Aorta (tissue), 5 donors: Measurements from ENCODE around the gene GK. TPM values are rescaled to one million over a fixed set of nuclear protein-coding genes. Genes with fewer than 3 reads are reported as not detected.

ENCODE experiments used
- ATAC-seq: fragments of 200-7000 bp; cut with Tn5 transposase; one replicate; pipeline ENCODE4 v1.9.1; 2022; ENCODE audit warnings: moderate library complexity; ENCODE audit not compliant: low FRiP score
- DNase-seq, 2 donors: peaks; one replicate each; pipeline ENCODE4 v3.0.0-alpha.2; 2020
- H3K27ac ChIP-seq, 2 donors: one replicate each; pipeline ENCODE4 v1.5.1; 2013; ENCODE audit warnings: low read length in 2 of 2, mild to moderate bottlenecking in 2 of 2, moderate library complexity in 2 of 2, control low read depth in 1 of 2, inconsistent platforms in 1 of 2, low read depth in 1 of 2
- H3K27me3 ChIP-seq, 2 donors: one replicate each; pipeline ENCODE4 v1.6.1; 2013; ENCODE audit warnings: control low read depth in 1 of 2, low read length in 1 of 2, mild to moderate bottlenecking in 1 of 2, moderate library complexity in 1 of 2; ENCODE audit not compliant: insufficient read depth in 2 of 2, control insufficient read depth in 1 of 2
- H3K36me3 ChIP-seq, 2 donors: one replicate each; pipeline ENCODE4 v1.6.1; 2013; ENCODE audit warnings: control low read depth in 1 of 2, low read length in 1 of 2, mild to moderate bottlenecking in 1 of 2; ENCODE audit not compliant: insufficient read depth in 2 of 2, control insufficient read depth in 1 of 2
- H3K4me1 ChIP-seq, 2 donors: one replicate each; pipeline ENCODE4 v1.6.1; 2013; ENCODE audit warnings: low read length in 2 of 2, control low read depth in 1 of 2, mild to moderate bottlenecking in 1 of 2, moderate library complexity in 1 of 2; ENCODE audit not compliant: insufficient read depth in 2 of 2, control insufficient read depth in 1 of 2
- H3K4me3 ChIP-seq, 2 donors: one replicate each; pipeline ENCODE4 v1.5.1; 2013; ENCODE audit warnings: low read length in 2 of 2, control low read depth in 1 of 2, mild to moderate bottlenecking in 1 of 2
- H3K9me3 ChIP-seq: one replicate; pipeline ENCODE4 v1.6.1; 2013; ENCODE audit warnings: mild to moderate bottlenecking, low read length; ENCODE audit not compliant: control insufficient read depth
- WGBS, 2 donors: extraction: QIAGEN DNeasy Blood & Tissue Kit; methylation state at CpG; one replicate each; pipeline ENCODE4 v1.1.7; 2013; 5-methylcytosine and 5-hydroxymethylcytosine counted together
- intact Hi-C, 2 donors: fragments of 100-400 bp; cut with DNase I; formaldehyde crosslinking; loops; one replicate each; pipeline versions ENCODE4 v1.14.2 to v1.15.0; 2022
- long read RNA-seq, 2 donors: library from polyadenylated mRNA; unstranded; transcript quantifications; one replicate each; pipeline ENCODE4 v2.0.0, GENCODE V29; 2020 to 2021
- polyA plus RNA-seq, 2 donors: library from polyadenylated mRNA; stranded (reverse); fragments of 200-250 nt; gene quantifications; one replicate each; pipeline ENCODE4 v1.2.3, GENCODE V29; 2013
- total RNA-seq, 2 donors: library from RNA; stranded (reverse); fragmentation: NEBNext Ultra II Directional; extraction: Animal tissue kit (Norgen Biotek cat#: 25700); gene quantifications; one replicate each; pipeline ENCODE4 v1.2.1, GENCODE V29; 2021
- donor health status: healthy with polysubstance abuse.
- donor health status: Bipolar disorder and iron deficiency.
- donor health status: DM: no; HTN: no; CAD: no.
- donor health status: DM: no; HTN: no; CAD: no.
- donor health status: DM: yes; HTN: yes; CAD: no.

The GK gene
- total RNA-seq (10 to 100 TPM; 13.2 to 14.2 TPM), polyA plus RNA-seq (10 to 100 TPM in 1 of 2 donors, 1 to 10 TPM in 1; 2.5 to 14.3 TPM)
- long read RNA-seq, donor 1, transcript GK-204 (19 exons, 2,063 nt): major isoform, 5 of 21 reads
- long read RNA-seq, donor 1, partial matches to known transcripts: 4 of 21 reads
- long read RNA-seq, donor 1, other reads (novel, unspliced or antisense): 9 of 21 reads
- long read RNA-seq, donor 2, partial matches to known transcripts: 1 of 10 reads
- long read RNA-seq, donor 2, other reads (novel, unspliced or antisense): 6 of 10 reads

DNA sequence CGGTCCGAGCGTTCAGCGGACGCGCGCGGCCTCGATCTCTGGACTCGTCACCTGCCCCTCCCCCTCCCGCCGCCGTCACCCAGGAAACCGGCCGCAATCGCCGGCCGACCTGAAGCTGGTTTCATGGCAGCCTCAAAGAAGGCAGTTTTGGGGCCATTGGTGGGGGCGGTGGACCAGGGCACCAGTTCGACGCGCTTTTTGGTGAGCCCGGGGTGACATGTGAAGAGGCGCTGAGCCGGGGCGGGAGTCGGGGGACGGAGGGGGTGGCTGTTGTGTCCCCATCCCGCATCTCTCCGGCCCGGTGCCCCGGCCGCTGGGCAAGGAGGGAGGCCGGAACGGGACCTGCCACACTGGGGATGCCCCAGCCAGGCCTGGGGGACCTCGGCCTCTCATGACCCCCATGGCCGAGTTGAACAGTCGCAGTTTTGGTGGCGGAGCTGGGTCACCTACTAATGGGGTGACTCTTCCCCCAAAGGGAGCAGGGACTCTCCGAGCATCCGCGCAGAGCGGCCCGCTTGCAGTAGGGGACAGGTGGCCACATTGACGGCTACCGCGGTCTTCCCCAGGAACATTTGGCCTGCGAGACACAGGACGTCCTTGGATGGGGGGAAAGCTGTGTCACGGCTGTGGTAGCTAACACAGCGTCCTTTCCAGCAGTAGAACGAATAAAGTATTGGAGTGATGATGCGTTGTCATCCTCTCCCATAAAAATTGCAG is at the start of gene GK:
GK (plus strand) TSS at position 9 of the 717 bp plus-strand sequence; CDS start at position 124, 115 bp downstream.
- Histone ChIP-seq H3K4me3 (peak within 1 kb of the TSS; percentile 10 to 82), H3K36me3 (no peaks in the 10 kb centered on the region), H3K27me3 (no peaks in the 10 kb centered on the region), H3K27ac (peak within 1 kb of the TSS in 1 of 2 donors; percentile 1), H3K9me3 (no peaks in the 10 kb centered on the region), H3K4me1 (no peaks in the 10 kb centered on the region)
- DNase-seq (peak in 1 of 2 donors; percentile 58), ATAC-seq (peak; percentile 4)
- intact Hi-C loops: no loop called here
- 1 to 30% methylated on average over 46 to 53 of the region's 53 CpGs for WGBS, 2 donors

DNA sequence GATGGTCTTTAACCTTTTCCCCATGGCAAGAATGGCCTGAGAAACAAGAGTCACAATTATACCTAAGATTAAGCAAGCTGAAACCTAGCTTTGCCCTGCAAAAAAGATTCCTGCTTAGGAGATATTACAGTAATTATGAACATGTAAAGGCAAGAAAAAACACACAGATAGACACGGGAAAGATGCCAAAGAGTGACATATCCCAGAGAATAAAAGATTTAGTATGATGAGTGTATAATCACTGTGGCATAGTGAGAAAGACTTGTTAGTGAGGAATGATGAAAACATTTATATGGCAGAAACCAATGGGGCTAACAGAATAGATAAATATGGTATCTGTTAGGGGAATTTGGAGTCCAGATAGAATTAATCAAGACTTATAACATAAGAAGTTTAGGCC is 46.1 kb upstream of the GK start:
- Histone ChIP-seq H3K27ac (no peak overlapping the region), H3K36me3 (no peaks in the 10 kb centered on the region), H3K4me3 (no peak overlapping the region), H3K9me3 (no peaks in the 10 kb centered on the region), H3K4me1 (no peaks in the 10 kb centered on the region), H3K27me3 (no peaks in the 10 kb centered on the region)
- intact Hi-C loops: no loop called here
- 30 to 38% methylated on average over 1 of the region's 1 CpG for WGBS, 2 donors
- ATAC-seq: no peak
- DNase-seq: no peak

DNA sequence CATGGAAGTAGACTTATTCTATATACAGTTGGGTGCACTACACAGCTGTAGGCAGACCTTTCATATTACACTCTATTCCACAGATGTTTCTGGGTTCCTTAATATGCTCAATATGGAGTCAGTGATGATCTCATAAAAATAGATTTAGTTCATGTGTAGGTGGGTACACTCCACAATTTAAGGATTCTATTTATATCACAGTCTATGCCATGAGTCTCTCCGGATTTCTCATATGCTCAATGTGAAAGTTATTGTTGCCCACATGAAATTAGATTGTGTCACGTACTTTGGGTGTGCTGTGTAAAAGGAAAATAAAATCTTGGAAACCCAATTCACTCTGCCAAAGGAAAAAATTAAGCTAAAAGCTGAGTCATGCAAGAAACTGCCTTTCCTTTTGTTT is 43.2 kb upstream of the GK start:
- ATAC-seq: no peak
- no peaks in the 10 kb centered on the region for H3K36me3 ChIP-seq
- intact Hi-C loops: no loop called here
- WGBS, 2 donors: 5 to 18% methylated on average over 2 of the region's 2 CpGs
- H3K27ac ChIP-seq: no peak overlapping the region
- no peak for DNase-seq
- H3K9me3 ChIP-seq: no peaks in the 10 kb centered on the region
- H3K4me3 ChIP-seq: no peak overlapping the region
- no peaks in the 10 kb centered on the region for H3K27me3 ChIP-seq
- H3K4me1 ChIP-seq: no peaks in the 10 kb centered on the region

DNA sequence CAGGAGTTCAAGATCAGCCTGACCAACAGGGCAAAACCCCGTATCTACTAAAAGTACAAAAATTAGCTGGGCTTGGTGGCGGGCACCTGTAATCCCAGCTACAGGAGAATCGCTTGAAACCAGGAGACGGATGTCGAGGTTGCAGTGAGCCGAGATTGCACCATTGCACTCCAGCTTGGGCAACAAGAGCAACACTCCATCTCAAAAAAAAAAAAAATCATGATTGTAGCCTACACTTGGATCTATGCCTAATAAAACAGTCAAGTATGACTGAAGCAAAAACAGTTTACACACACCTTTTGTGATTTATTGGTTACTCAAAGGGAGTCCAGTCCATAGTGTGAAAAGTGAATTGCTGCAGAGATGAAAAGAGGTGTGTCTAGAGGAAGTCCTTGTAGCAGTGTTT is 41.0 kb upstream of the GK start:
- intact Hi-C loops: no loop called here
- WGBS, 2 donors: 89 to 93% methylated on average over 6 of the region's 6 CpGs
- no peak overlapping the region for H3K4me3 ChIP-seq
- no peak for DNase-seq
- no peaks in the 10 kb centered on the region for H3K9me3 ChIP-seq
- no peaks in the 10 kb centered on the region for H3K36me3 ChIP-seq
- H3K27me3 ChIP-seq: no peaks in the 10 kb centered on the region
- no peak for ATAC-seq
- H3K27ac ChIP-seq: no peak overlapping the region
- H3K4me1 ChIP-seq: no peaks in the 10 kb centered on the region

DNA sequence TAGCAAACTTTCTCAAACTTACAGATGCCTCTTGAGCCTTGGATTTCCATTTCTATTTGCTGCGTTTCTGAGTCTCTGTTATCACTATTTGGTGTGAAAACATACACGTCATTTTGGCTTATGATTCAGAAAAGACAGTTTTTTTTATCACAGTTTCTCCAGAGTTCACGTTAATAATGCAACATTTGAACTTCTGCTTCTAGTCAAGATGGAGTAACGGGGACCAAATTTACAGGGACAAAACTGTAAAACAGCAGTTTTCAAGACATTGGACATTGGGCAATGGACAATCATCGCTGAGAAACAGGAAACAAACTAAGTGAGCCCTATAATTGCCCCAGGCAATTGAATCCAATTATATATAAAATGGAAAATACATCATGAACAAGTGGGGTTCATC is 39.5 kb upstream of the GK start:
- no peaks in the 10 kb centered on the region for H3K9me3 ChIP-seq
- no peak for DNase-seq
- 42 to 44% methylated on average over 5 of the region's 5 CpGs for WGBS, 2 donors
- intact Hi-C loops: no loop called here
- H3K27ac ChIP-seq: no peak overlapping the region
- no peaks in the 10 kb centered on the region for H3K4me1 ChIP-seq
- no peaks in the 10 kb centered on the region for H3K36me3 ChIP-seq
- H3K27me3 ChIP-seq: no peaks in the 10 kb centered on the region
- no peak for ATAC-seq
- no peak overlapping the region for H3K4me3 ChIP-seq

DNA sequence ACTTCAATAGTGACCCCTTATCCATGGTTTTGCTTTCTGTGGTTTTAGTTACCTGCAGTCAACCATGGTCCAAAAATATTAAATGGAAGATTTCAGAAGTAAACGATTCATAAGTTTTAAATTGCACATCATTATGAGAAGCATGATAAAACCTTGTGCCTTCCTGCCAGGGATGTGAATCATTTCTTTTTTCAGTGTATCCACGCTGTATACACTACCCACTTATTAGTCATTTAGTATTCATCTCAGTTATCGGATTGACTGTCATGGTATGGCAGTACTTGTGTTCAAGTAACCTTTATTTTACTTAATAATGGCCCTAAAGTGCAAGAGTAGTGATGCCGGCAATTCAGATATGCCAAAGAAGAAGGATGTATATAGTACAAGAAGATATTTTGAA is 38.0 kb upstream of the GK start:
- H3K27me3 ChIP-seq: no peaks in the 10 kb centered on the region
- ATAC-seq (no peak), DNase-seq (no peak)
- H3K9me3 ChIP-seq: no peaks in the 10 kb centered on the region
- intact Hi-C loops: no loop called here
- no peak overlapping the region for H3K27ac ChIP-seq
- no peak overlapping the region for H3K4me3 ChIP-seq
- H3K4me1 ChIP-seq: no peaks in the 10 kb centered on the region
- H3K36me3 ChIP-seq: no peaks in the 10 kb centered on the region
- WGBS, 2 donors: 56 to 86% methylated on average over 4 of the region's 4 CpGs

DNA sequence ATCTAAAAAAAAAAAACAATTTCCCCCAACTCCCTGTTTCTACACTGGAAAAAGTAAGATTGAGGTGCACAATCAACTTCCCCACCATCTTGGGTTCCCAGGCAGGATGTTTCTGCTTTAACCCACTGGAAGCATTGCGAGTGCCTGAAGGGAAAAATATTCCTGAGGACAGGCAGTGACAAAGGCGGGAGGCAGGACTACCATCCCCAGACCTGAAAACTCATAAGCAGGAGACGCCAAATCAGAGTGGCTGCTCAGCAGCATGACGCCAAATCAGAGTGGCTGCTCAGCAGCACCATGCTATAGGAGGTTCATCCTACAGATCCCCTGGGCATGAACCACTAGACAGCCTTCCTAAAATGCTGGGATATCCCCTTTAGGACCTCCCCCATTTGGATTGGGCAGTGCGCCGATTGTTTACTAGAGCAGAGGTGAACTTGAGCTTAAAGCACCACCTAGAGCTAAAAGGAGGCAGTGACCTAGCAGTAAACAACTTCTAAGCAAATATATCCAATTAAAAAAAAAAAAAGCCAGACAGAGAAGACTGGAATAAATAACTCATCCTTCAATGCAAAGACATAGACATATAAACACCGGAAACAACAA is 35.0 kb upstream of the GK start:
- no peak for ATAC-seq
- no peaks in the 10 kb centered on the region for H3K4me1 ChIP-seq
- H3K27ac ChIP-seq: no peak overlapping the region
- no peaks in the 10 kb centered on the region for H3K9me3 ChIP-seq
- H3K27me3 ChIP-seq: no peaks in the 10 kb centered on the region
- no peak overlapping the region for H3K4me3 ChIP-seq
- intact Hi-C loops: no loop called here
- 67 to 78% methylated on average over 7 of the region's 7 CpGs for WGBS, 2 donors
- DNase-seq: no peak
- no peaks in the 10 kb centered on the region for H3K36me3 ChIP-seq

DNA sequence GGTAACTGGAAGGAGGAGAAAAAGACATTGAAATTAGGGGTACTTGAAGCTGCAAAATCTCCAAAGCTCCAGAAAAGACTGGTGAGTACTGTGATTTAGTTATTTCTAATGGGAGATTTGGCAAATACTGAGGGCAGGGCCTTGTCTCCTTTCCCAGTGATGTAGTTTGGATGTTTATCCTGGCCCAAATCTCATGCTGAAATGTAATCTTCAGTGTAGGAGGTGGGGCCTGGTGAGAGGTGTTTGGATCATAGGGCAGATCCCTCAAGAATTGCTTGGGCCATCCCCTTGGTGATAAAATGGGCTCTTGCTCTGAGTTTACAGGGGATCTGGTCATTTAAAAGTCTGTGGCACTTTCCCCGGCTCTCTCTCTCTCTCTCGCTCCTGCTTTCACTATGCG is 33.1 kb upstream of the GK start:
- Histone ChIP-seq H3K36me3 (no peaks in the 10 kb centered on the region), H3K27ac (no peak overlapping the region), H3K4me1 (no peaks in the 10 kb centered on the region), H3K4me3 (no peak overlapping the region), H3K9me3 (no peaks in the 10 kb centered on the region), H3K27me3 (no peaks in the 10 kb centered on the region)
- WGBS, 2 donors: 81 to 97% methylated on average over 3 of the region's 3 CpGs
- peak; percentile 77 for ATAC-seq
- intact Hi-C loops: no loop called here
- DNase-seq: no peak
